ENCODE measurements around the gene PLEKHA4. TPM values are rescaled to one million over a fixed set of nuclear protein-coding genes. Genes with fewer than 3 reads are reported as not detected.

Gene PLEKHA4
- total RNA-seq, 1 donor from 2014 or later, result 6.2 TPM

GRCh38 chr19:48822514-48822913, 45.9 kb downstream of the PLEKHA4 start:
- no peak overlapping the region for H3K4me2 ChIP-seq
- H3K79me2 ChIP-seq (ENCODE audit: low read depth), result no peaks in the 10 kb centered on the region
- H3F3A ChIP-seq (ENCODE audit: low read depth), result no peaks in the 10 kb centered on the region
- Mint-ChIP-seq H3K4me1 (no peaks in the 10 kb centered on the region), H3K27me3 (ENCODE audit: insufficient read depth, low read depth) (peaks cover 5% of the 10 kb centered on the region), H3K27ac (no peak overlapping the region), H3K4me3 (no peak overlapping the region), H3K36me3 (peaks cover 4% of the 10 kb centered on the region), H3K9me3 (no peaks in the 10 kb centered on the region)
- no peaks in the 10 kb centered on the region for H4K20me1 ChIP-seq (ENCODE audit: low read depth)
- H3K27ac ChIP-seq, result no peak overlapping the region
- H3K36me3 ChIP-seq, result no peaks in the 10 kb centered on the region
- H3K9ac ChIP-seq, result no peak overlapping the region
- no peaks in the 10 kb centered on the region for H3K27me3 ChIP-seq
- no peak overlapping the region for H2AFZ ChIP-seq (replicated peaks)
- H3K4me1 ChIP-seq, result no peaks in the 10 kb centered on the region
- H3K9me3 ChIP-seq (ENCODE audit: low read depth), result no peaks in the 10 kb centered on the region
- H3K4me3 ChIP-seq, result no peak overlapping the region
- no peak for DNase-seq (ENCODE audit: low spot score)
- TF ChIP-seq CTCF (IDR thresholded peaks at IDR 0.05), result no peak
- TF ChIP-seq EZH2 (IDR thresholded peaks at IDR 0.05), result no peak
- no peak for TF ChIP-seq EZH2phosphoT487 (IDR thresholded peaks at IDR 0.05)

- Histone ChIP-seq H3F3A (ENCODE audit: low read depth) (no peaks in the 10 kb centered on the region), H3K4me3 (no peak overlapping the region), H2AFZ (replicated peaks) (no peak overlapping the region), H3K4me1 (no peaks in the 10 kb centered on the region), H3K27ac (no peak overlapping the region), H3K36me3 (no peaks in the 10 kb centered on the region), H3K4me2 (no peak overlapping the region), H3K9me3 (ENCODE audit: low read depth) (no peaks in the 10 kb centered on the region), H3K9ac (no peak overlapping the region), H3K27me3 (no peaks in the 10 kb centered on the region), H3K79me2 (ENCODE audit: low read depth) (no peaks in the 10 kb centered on the region), H4K20me1 (ENCODE audit: low read depth) (no peaks in the 10 kb centered on the region)
- no peaks in the 10 kb centered on the region for H3K4me1 Mint-ChIP-seq
- H3K36me3 Mint-ChIP-seq, result peaks cover 4% of the 10 kb centered on the region
- H3K9me3 Mint-ChIP-seq, result no peaks in the 10 kb centered on the region
- no peak for DNase-seq (ENCODE audit: low spot score)
- TF ChIP-seq CTCF (IDR thresholded peaks at IDR 0.05), result no peak
- no peak for TF ChIP-seq EZH2 (IDR thresholded peaks at IDR 0.05)
- TF ChIP-seq EZH2phosphoT487 (IDR thresholded peaks at IDR 0.05), result no peak
- H3K27me3 Mint-ChIP-seq (ENCODE audit: insufficient read depth, low read depth), result peaks cover 5% of the 10 kb centered on the region
- no peak overlapping the region for H3K27ac Mint-ChIP-seq
- no peak overlapping the region for H3K4me3 Mint-ChIP-seq
Measured at GRCh38 chr19:48821633-48822032, 46.8 kb downstream of the PLEKHA4 start.

GRCh38 chr19:48819366-48819816, 49.0 kb downstream of the PLEKHA4 start:
- Histone ChIP-seq H4K20me1 (ENCODE audit: low read depth) (no peaks in the 10 kb centered on the region), H2AFZ (replicated peaks) (no peak overlapping the region), H3K9me3 (ENCODE audit: low read depth) (no peaks in the 10 kb centered on the region), H3K4me3 (no peak overlapping the region), H3K9ac (no peak overlapping the region), H3K27ac (no peak overlapping the region), H3K4me2 (no peak overlapping the region), H3K36me3 (no peaks in the 10 kb centered on the region), H3K79me2 (ENCODE audit: low read depth) (no peaks in the 10 kb centered on the region), H3F3A (ENCODE audit: low read depth) (no peaks in the 10 kb centered on the region), H3K4me1 (no peaks in the 10 kb centered on the region), H3K27me3 (no peaks in the 10 kb centered on the region)
- Mint-ChIP-seq H3K4me3 (no peak overlapping the region), H3K9me3 (no peaks in the 10 kb centered on the region), H3K27me3 (ENCODE audit: insufficient read depth, low read depth) (peaks cover 5% of the 10 kb centered on the region), H3K27ac (no peak overlapping the region), H3K36me3 (peaks cover 2% of the 10 kb centered on the region), H3K4me1 (peaks cover 7% of the 10 kb centered on the region)
- TF ChIP-seq CTCF (IDR thresholded peaks at IDR 0.05) (no peak), EZH2phosphoT487 (IDR thresholded peaks at IDR 0.05) (no peak)
- no peak for DNase-seq (ENCODE audit: low spot score)
